DOHH2 (cell line): ENCODE data around the gene FBXW12.

Experiments used
- H3F3A ChIP-seq: fragments of 200-600 bp; sonication (generic), shearing (Covaris generic); 2 replicates; pipeline ENCODE4 v1.6.0; 2016; ENCODE audit warnings: antibody characterized with exemption, mild to moderate bottlenecking; ENCODE audit not compliant: control insufficient read depth, insufficient read depth
- H3K27ac ChIP-seq: fragments of 200-600 bp; sonication (generic); 2 replicates; pipeline ENCODE4 v1.5.1; 2014; ENCODE audit warnings: low read depth, mild to moderate bottlenecking, low read length, moderate library complexity
- H3K27me3 ChIP-seq: fragments of 200-600 bp; sonication (generic); 2 replicates; pipeline ENCODE4 v1.6.1; 2014; ENCODE audit warnings: mild to moderate bottlenecking, low read length, mixed read lengths; ENCODE audit not compliant: control insufficient read depth
- H3K36me3 ChIP-seq: fragments of 200-600 bp; sonication (generic); 2 replicates; pipeline ENCODE4 v1.6.1; 2014; ENCODE audit warnings: mild to moderate bottlenecking, low read length, moderate library complexity, mixed read lengths; ENCODE audit not compliant: control insufficient read depth
- H3K4me1 ChIP-seq: fragments of 200-600 bp; sonication (generic); 2 replicates; pipeline ENCODE4 v1.6.1; 2014; ENCODE audit warnings: mild to moderate bottlenecking, low read length, mixed read lengths; ENCODE audit not compliant: control insufficient read depth
- H3K4me2 ChIP-seq: fragments of 200-600 bp; sonication (generic); 2 replicates; pipeline ENCODE4 v1.6.0; 2014; ENCODE audit warnings: mild to moderate bottlenecking, low read length, moderate library complexity
- H3K4me3 ChIP-seq: fragments of 200-600 bp; sonication (generic); 2 replicates; pipeline ENCODE4 v1.5.1; 2014; ENCODE audit warnings: mild to moderate bottlenecking, low read length, mixed read lengths
- H3K79me2 ChIP-seq: fragments of 200-600 bp; sonication (generic); 2 replicates; pipeline ENCODE4 v1.6.1; 2014; ENCODE audit warnings: mild to moderate bottlenecking, low read length, mixed read lengths; ENCODE audit not compliant: control insufficient read depth
- H3K9me2 ChIP-seq: fragments of 200-600 bp; sonication (generic); replicated peaks from 2 replicates; pipeline ENCODE4 v1.6.1; 2014; ENCODE audit warnings: mild to moderate bottlenecking, low read length, mixed read lengths; ENCODE audit not compliant: control insufficient read depth
- H3K9me3 ChIP-seq: fragments of 200-600 bp; sonication (generic); 2 replicates; pipeline ENCODE4 v1.6.1; 2014; ENCODE audit warnings: antibody characterized with exemption, low read length, mixed read lengths; ENCODE audit not compliant: control insufficient read depth, insufficient read depth
- H4K20me1 ChIP-seq: fragments of 200-600 bp; sonication (generic); 2 replicates; pipeline ENCODE4 v1.6.0; 2014; ENCODE audit warnings: low read depth, mild to moderate bottlenecking, antibody characterized with exemption, low read length, moderate library complexity; ENCODE audit not compliant: control insufficient read depth, insufficient read depth
- EZH2phosphoT487 ChIP-seq: fragments of 200-600 bp; sonication (generic); IDR thresholded peaks from 2 replicates; pipeline ENCODE4 v1.6.1; 2017; ENCODE audit warnings: borderline replicate concordance, mild to moderate bottlenecking, antibody characterized with exemption, low read length, moderate library complexity, mixed read lengths
- TF ChIP-seq, protein P1 (sequence below): fragments of 200-600 bp; sonication (generic); IDR thresholded peaks from one replicate; pipeline ENCODE4 v1.5.1; 2014; ENCODE audit warnings: antibody characterized with exemption, mild to moderate bottlenecking, low read depth, low read length; ENCODE audit not compliant: poor library complexity, severe bottlenecking

Gene FBXW12

DNA sequence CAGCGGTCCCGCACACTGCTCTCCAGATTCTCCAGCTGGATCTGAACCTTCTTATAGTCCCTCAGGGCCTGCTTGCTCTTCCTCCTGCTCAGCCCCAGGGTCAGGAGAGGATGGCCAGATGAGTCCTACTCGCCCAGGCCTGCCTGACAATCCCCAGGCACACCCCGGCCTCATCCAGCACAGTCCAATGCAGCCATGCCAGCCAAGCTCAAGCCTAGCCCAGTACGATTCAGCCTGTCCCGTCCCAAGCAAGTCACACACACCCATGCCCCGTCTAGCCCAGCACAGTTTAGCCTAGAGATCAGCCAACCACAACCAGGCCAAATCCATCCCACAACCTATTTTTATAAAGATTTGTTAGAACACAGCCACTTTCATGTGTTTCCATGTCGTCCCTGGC is 41.1 kb downstream of the FBXW12 start:
- H3K79me2 ChIP-seq: no peaks in the 10 kb centered on the region
- H3K27ac ChIP-seq: no peak overlapping the region
- TF ChIP-seq, protein P1, sequence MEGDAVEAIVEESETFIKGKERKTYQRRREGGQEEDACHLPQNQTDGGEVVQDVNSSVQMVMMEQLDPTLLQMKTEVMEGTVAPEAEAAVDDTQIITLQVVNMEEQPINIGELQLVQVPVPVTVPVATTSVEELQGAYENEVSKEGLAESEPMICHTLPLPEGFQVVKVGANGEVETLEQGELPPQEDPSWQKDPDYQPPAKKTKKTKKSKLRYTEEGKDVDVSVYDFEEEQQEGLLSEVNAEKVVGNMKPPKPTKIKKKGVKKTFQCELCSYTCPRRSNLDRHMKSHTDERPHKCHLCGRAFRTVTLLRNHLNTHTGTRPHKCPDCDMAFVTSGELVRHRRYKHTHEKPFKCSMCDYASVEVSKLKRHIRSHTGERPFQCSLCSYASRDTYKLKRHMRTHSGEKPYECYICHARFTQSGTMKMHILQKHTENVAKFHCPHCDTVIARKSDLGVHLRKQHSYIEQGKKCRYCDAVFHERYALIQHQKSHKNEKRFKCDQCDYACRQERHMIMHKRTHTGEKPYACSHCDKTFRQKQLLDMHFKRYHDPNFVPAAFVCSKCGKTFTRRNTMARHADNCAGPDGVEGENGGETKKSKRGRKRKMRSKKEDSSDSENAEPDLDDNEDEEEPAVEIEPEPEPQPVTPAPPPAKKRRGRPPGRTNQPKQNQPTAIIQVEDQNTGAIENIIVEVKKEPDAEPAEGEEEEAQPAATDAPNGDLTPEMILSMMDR: no peak
- TF ChIP-seq EZH2phosphoT487: no peak
- no peak overlapping the region for H3K4me2 ChIP-seq
- H3K36me3 ChIP-seq: no peaks in the 10 kb centered on the region
- H3K4me3 ChIP-seq: no peak overlapping the region
- H3K9me2 ChIP-seq: no peaks in the 10 kb centered on the region
- no peaks in the 10 kb centered on the region for H3K9me3 ChIP-seq
- no peaks in the 10 kb centered on the region for H3K27me3 ChIP-seq
- H3K4me1 ChIP-seq: no peaks in the 10 kb centered on the region
- H3F3A ChIP-seq: no peaks in the 10 kb centered on the region
- no peaks in the 10 kb centered on the region for H4K20me1 ChIP-seq

DNA sequence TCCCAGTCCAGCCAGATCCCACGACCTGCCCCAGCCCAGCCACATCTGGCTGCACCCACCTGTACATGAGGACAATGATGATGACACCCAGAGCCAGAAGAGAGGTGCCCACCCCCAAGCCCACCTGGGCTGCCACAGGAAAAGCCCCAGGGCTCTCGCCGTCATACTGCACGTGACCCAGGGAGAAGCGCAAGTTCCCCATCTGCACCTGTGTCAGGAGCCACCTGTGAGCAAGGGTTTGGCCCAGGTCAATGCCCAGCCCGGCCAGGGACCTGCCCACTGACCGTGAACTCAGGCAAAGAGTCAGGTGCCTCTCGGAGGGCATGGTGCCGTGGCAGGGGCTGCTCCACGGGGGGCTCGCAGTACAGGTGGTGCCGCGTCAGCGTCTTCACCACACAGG is 41.6 kb downstream of the FBXW12 start:
- H3K9me3 ChIP-seq: no peaks in the 10 kb centered on the region
- no peak overlapping the region for H3K27ac ChIP-seq
- H3K4me1 ChIP-seq: no peaks in the 10 kb centered on the region
- no peaks in the 10 kb centered on the region for H3K36me3 ChIP-seq
- no peak for TF ChIP-seq EZH2phosphoT487
- TF ChIP-seq, protein P1: no peak
- H3K27me3 ChIP-seq: no peaks in the 10 kb centered on the region
- H3K9me2 ChIP-seq: no peaks in the 10 kb centered on the region
- H3F3A ChIP-seq: no peaks in the 10 kb centered on the region
- H3K79me2 ChIP-seq: no peaks in the 10 kb centered on the region
- no peak overlapping the region for H3K4me3 ChIP-seq
- H4K20me1 ChIP-seq: no peaks in the 10 kb centered on the region
- H3K4me2 ChIP-seq: no peak overlapping the region

DNA sequence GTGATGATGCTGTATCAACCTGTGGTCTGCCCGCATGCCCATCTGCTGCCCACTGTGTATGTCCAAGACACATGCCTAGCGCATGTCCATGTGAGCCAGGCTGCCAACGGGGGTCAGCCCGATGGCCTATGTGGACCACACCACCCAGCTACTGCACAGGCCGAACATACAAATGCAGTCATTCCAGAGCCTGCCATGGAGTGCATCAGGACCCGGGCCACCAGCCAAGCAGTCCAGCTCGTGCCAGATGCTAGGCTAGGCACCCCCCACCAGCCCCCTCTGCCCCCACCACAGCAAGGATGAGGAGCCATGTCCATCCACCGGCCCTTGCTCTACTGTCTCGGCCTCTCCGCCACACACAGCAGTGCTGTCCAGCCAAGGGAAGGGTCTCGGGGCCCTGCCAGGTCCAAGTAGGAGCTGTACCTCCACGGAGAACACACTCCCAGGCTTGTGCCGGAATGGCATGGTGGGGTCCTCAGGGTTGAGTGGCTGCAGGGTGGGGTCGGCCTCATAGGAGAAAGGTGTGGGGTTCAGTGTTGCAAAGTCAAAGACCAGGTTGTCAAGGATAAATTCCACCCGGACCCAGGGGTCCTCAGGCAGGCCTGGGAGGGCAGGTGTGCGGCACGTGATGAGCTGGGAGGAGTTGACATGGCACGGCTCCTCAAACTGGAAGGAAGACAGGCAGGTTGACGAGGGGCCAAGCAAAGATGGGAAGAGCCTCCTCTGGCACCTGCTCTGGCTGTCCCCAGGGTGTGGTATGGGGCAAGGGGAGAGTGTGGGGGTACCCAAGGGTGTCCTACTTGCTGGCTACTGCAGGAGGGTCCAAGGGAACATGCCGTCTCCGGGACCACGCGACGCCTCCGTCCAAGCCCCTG is 42.6 kb downstream of the FBXW12 start:
- Histone ChIP-seq H3F3A (no peaks in the 10 kb centered on the region), H3K4me3 (no peak overlapping the region), H4K20me1 (no peaks in the 10 kb centered on the region), H3K27ac (no peak overlapping the region), H3K9me3 (no peaks in the 10 kb centered on the region), H3K4me2 (no peak overlapping the region), H3K36me3 (no peaks in the 10 kb centered on the region), H3K79me2 (no peaks in the 10 kb centered on the region), H3K27me3 (no peaks in the 10 kb centered on the region), H3K4me1 (no peaks in the 10 kb centered on the region), H3K9me2 (no peaks in the 10 kb centered on the region)
- TF ChIP-seq, protein P1: no peak
- TF ChIP-seq EZH2phosphoT487: no peak
